Lower lobe of right lung (tissue), 2 donors: ENCODE measurements around the gene HSD11B2. TPM values are rescaled to one million over a fixed set of nuclear protein-coding genes. Genes with fewer than 3 reads are reported as not detected.

ENCODE experiments used
- ATAC-seq, 2 donors: fragments of 200-7000 bp; cut with Tn5 transposase; one replicate each; pipeline ENCODE4 v1.9.1; 2020 to 2022; ENCODE audit warnings: mild to moderate bottlenecking in 2 of 2, moderate library complexity in 2 of 2
- DNase-seq: peaks from one replicate; pipeline ENCODE4 v3.0.0-alpha.2; 2020
- H3K27ac ChIP-seq: fragments of 200-600 bp; one replicate; pipeline ENCODE4 v1.8.0; 2022
- H3K27me3 ChIP-seq: fragments of 200-600 bp; one replicate; pipeline ENCODE4 v1.8.0; 2022; ENCODE audit warnings: low read depth
- H3K36me3 ChIP-seq: fragments of 200-600 bp; one replicate; pipeline ENCODE4 v1.8.0; 2022; ENCODE audit warnings: mild to moderate bottlenecking
- H3K4me1 ChIP-seq: fragments of 200-600 bp; one replicate; pipeline ENCODE4 v1.8.0; 2022
- H3K4me3 ChIP-seq: fragments of 200-600 bp; one replicate; pipeline ENCODE4 v1.8.0; 2022; ENCODE audit warnings: mild to moderate bottlenecking
- H3K9me3 ChIP-seq: fragments of 200-600 bp; one replicate; pipeline ENCODE4 v1.8.0; 2022
- CTCF ChIP-seq: fragments of 200-600 bp; IDR thresholded peaks from one replicate; pipeline ENCODE4 v1.8.0; 2022; ENCODE audit warnings: antibody characterized with exemption, mild to moderate bottlenecking
- intact Hi-C: fragments of 100-400 bp; cut with DNase I; formaldehyde crosslinking; loops from one replicate; pipeline ENCODE4 v1.11.0; 2022
- total RNA-seq: library from RNA; stranded (reverse); fragmentation: NEBNext Ultra II Directional; extraction: Animal tissue kit (Norgen Biotek cat#: 25700); gene quantifications from one replicate; pipeline ENCODE4 v1.2.1, GENCODE V29; 2021
- donor health status: DM: no; HTN: yes; CAD: no; lungs with severe emphysema.

HSD11B2 gene
- total RNA-seq, 1 donor from 2014 or later: 2.9 TPM

- no peak overlapping the region for H3K4me3 ChIP-seq
- no peak overlapping the region for H3K27ac ChIP-seq
- no peaks in the 10 kb centered on the region for H3K9me3 ChIP-seq
- intact Hi-C loops: no loop called here
- TF ChIP-seq CTCF: no peak
- ATAC-seq: peak; percentile 10 to 51
- DNase-seq: no peak
- no peaks in the 10 kb centered on the region for H3K27me3 ChIP-seq
- peaks cover 6% of the 10 kb centered on the region for H3K36me3 ChIP-seq
- H3K4me1 ChIP-seq: peaks cover 80% of the 10 kb centered on the region
Observed at GRCh38 chr16:67477960-67478554, 47.1 kb downstream of the HSD11B2 start.

DNA sequence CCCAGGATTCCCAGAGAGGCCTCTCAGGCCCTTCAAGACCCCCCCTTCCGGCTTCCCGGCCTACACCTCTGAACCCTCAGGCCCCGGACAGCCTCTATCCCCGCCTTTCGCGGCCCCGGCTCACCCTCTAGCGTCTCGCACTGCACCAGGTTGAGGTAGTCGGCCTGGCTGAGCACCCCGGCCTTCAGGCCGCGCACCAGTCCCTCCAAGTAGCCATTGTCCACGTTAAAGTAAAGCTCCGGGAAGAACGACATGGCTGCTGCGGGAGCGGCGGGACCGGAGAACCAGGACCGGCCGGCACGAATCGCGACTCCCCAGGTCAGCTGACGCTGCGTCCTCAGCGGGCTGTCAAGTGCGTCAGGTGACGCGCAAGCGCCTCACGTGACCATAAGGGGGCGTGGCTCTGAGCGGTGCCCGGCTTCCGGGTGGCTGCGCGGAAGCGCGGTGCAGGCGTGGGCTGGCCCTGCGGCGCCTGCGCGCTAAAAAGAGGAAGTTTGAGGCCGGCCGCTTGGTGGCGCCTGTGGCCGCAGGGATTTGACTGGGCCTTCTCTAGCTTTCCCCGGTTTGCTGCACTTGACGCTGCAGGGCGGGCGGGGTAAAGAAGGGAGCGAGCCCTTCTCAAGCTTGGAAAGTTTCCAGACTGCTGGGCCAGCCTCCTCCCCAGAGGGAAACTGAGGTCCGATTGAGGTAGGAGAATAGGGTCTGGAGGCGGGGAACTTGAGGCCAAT lies 50.1 kb downstream of the HSD11B2 start, which contains the start of gene ATP6V0D1:
Gene ATP6V0D1 (minus strand): TSS at position 325 of the 728 bp plus-strand sequence. CDS start 71 bp downstream, at position 254.
- Histone ChIP-seq H3K27me3 (no peaks in the 10 kb centered on the region), H3K9me3 (no peaks in the 10 kb centered on the region), H3K4me1 (peaks cover 57% of the 10 kb centered on the region), H3K4me3 (peak within 1 kb of the TSS; percentile 80), H3K36me3 (peaks cover 6% of the 10 kb centered on the region), H3K27ac (peak within 1 kb of the TSS; percentile 93)
- TF ChIP-seq CTCF: peak; percentile 92
- ATAC-seq (peak; percentile 95 to 97), DNase-seq (peak; percentile 99)
- intact Hi-C loops: no loop called here

DNA sequence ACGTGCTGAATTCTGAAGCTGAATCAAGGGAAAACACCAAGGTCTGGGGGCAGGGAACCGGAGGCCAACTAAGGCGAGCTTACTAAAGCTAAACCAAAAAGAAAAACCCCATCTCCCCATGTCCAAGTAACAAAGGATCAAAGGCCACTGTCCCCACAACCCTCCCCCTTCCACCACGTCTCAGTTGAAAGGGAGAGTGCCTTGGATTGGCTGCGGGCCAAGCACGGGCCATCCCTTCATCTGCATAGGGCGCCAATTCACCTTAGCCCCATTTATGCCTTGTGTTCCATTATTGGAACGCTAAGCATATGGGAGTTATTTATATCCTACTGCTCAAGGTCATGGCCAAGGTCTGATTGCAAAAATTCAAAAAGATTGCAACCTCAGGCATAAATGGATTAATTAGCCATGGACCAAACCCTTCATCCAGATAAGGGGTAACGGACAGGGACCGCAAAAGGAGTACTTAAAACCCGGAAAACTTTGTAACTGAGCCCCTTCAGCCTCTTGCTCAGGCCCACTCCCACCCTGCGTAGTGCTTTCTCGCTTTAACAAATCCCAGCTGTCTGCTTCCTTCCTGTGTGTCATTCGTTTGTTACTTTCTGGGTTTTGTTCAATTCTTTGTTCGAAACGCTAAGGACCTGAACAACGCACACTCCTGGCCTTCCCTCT lies 50.8 kb downstream of the HSD11B2 start:
- intact Hi-C loops: no loop called here
- DNase-seq (peak; percentile 60), ATAC-seq (peak; percentile 0 to 1)
- peak overlapping the region; percentile 80 for H3K4me3 ChIP-seq
- H3K9me3 ChIP-seq: no peaks in the 10 kb centered on the region
- H3K27ac ChIP-seq: peak overlapping the region; percentile 93
- H3K4me1 ChIP-seq: peaks cover 50% of the 10 kb centered on the region
- peaks cover 6% of the 10 kb centered on the region for H3K36me3 ChIP-seq
- H3K27me3 ChIP-seq: no peaks in the 10 kb centered on the region
- TF ChIP-seq CTCF: no peak

GRCh38 chr16:67482233-67482924 lies 51.5 kb downstream of the HSD11B2 start:
- ATAC-seq (no peak), DNase-seq (no peak)
- Histone ChIP-seq H3K27me3 (no peaks in the 10 kb centered on the region), H3K9me3 (no peaks in the 10 kb centered on the region), H3K4me1 (peaks cover 45% of the 10 kb centered on the region), H3K27ac (peak overlapping the region; percentile 93), H3K4me3 (peak overlapping the region; percentile 80), H3K36me3 (peaks cover 6% of the 10 kb centered on the region)
- intact Hi-C loops: no loop called here
- no peak for TF ChIP-seq CTCF

DNA sequence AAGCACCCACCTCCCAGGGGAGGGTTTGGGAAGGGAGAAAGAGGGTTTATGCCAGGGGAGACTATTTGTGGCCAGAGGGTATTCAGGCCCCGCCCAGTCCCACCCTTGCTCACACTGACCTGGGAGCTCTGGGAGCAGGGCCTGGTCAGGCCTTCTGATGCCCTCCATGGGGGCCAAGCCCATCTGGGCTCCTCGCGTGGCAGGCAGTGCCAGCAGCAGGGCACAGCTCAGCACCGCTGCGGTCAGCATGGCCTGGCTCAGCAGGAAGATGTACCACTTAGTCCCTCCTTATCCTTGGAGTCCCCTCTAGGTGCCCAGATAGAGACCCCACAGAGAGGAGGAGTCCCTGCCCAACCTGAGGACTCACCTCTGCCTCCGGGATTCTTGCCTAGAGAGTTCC lies 52.2 kb downstream of the HSD11B2 start, which contains the start of gene AGRP:
Gene AGRP (minus strand): TSS at position 398 of the 400 bp plus-strand sequence. CDS start 149 bp downstream, at position 249.
- peaks cover 6% of the 10 kb centered on the region for H3K36me3 ChIP-seq
- H3K4me3 ChIP-seq: peak within 1 kb of the TSS; percentile 80
- peaks cover 37% of the 10 kb centered on the region for H3K4me1 ChIP-seq
- H3K9me3 ChIP-seq: no peaks in the 10 kb centered on the region
- H3K27ac ChIP-seq: peak within 1 kb of the TSS; percentile 93
- ATAC-seq: no peak
- DNase-seq: no peak
- no peaks in the 10 kb centered on the region for H3K27me3 ChIP-seq
- intact Hi-C loops: no loop called here
- no peak for TF ChIP-seq CTCF
